GM12878 (cell line): ENCODE results near the gene ARHGAP30. TPM values are rescaled to one million over a fixed set of nuclear protein-coding genes. Genes with fewer than 3 reads are reported as not detected.
A peak's percentile ranks its signal among the peaks of the same experiment; 100 is the strongest.

ENCODE experiments used
- BCL11A ChIP-seq: IDR thresholded peaks from 2 replicates; pipeline ENCODE4 v1.6.1; 2011; ENCODE audit warnings: low read depth, low read length
- CREB1 ChIP-seq: IDR thresholded peaks from 2 replicates; pipeline ENCODE4 v1.6.1; 2012; ENCODE audit warnings: low read depth, mild to moderate bottlenecking, inconsistent platforms
- HDAC2 ChIP-seq: fragments of 200-600 bp; sonication (generic); IDR thresholded peaks from 2 replicates; pipeline ENCODE4 v1.6.1; 2017
- IKZF1 ChIP-seq: fragments of 450-650 bp; conservative IDR thresholded peaks from 2 replicates; pipeline ENCODE4 v1.6.1; 2017; ENCODE audit warnings: antibody characterized with exemption, mild to moderate bottlenecking
- IKZF2 ChIP-seq, 2 experiments: fragments of 450-650 bp; IDR thresholded peaks; 2 replicates each; pipeline ENCODE4 v1.6.1; 2017; ENCODE audit warnings: mild to moderate bottlenecking in 2 of 2, moderate library complexity in 2 of 2
- KAT2A ChIP-seq: conservative IDR thresholded peaks from 2 replicates; pipeline ENCODE4 v1.6.1; 2011; ENCODE audit warnings: low read depth, low read length; ENCODE audit not compliant: control insufficient read depth
- MEF2B ChIP-seq: fragments of 450-650 bp; IDR thresholded peaks from 2 replicates; pipeline ENCODE4 v1.6.1; 2018; ENCODE audit warnings: mild to moderate bottlenecking, moderate library complexity; ENCODE audit not compliant: partially characterized antibody, poor library complexity, severe bottlenecking
- MXI1 ChIP-seq: fragments of 150-350 bp; IDR thresholded peaks from 2 replicates; pipeline ENCODE4 v1.6.1; 2011; ENCODE audit warnings: low read depth, mild to moderate bottlenecking, inconsistent platforms, low read length, improper control_type of control experiment
- PAX5 ChIP-seq: IDR thresholded peaks from 2 replicates; pipeline ENCODE4 v1.6.1; 2011; ENCODE audit warnings: low read depth, low read length, borderline replicate concordance
- RB1 ChIP-seq: fragments of 450-650 bp; formaldehyde crosslinking; IDR thresholded peaks from 2 replicates; pipeline ENCODE4 v1.6.1; 2017; ENCODE audit warnings: mild to moderate bottlenecking, borderline replicate concordance
- RELA ChIP-seq: fragments of 450-650 bp; IDR thresholded peaks from 2 replicates; pipeline ENCODE4 v1.8.0; 2014; ENCODE audit warnings: borderline replicate concordance; ENCODE audit not compliant: partially characterized antibody
- SREBF2 ChIP-seq: IDR thresholded peaks from 2 replicates; pipeline ENCODE4 v1.6.1; 2012; ENCODE audit warnings: mild to moderate bottlenecking, low read length
- TARDBP ChIP-seq: IDR thresholded peaks from 2 replicates; pipeline ENCODE4 v1.6.1; 2016; ENCODE audit warnings: borderline replicate concordance
- TCF12 ChIP-seq: IDR thresholded peaks from 2 replicates; pipeline ENCODE4 v1.6.1; 2011; ENCODE audit warnings: low read depth, mild to moderate bottlenecking, low read length
- TCF7 ChIP-seq: IDR thresholded peaks from 2 replicates; pipeline ENCODE4 v1.6.1; 2014; ENCODE audit warnings: antibody characterized with exemption, borderline replicate concordance
- ZZZ3 ChIP-seq: IDR thresholded peaks from 2 replicates; pipeline ENCODE4 v1.6.1; 2011; ENCODE audit warnings: low read depth; ENCODE audit not compliant: control insufficient read depth, insufficient read length
- polyA plus RNA-seq, 11 experiments: library from polyadenylated mRNA; depleted of rRNA in 4 of 11; unstranded in 6 of 11; stranded (reverse) in 5 of 11; fragments of >200 nt; fragmentation: Nextera tagmentation in 4 of 11; fragmentation: Illumina TruSeq in 1 of 11; extraction: Ambion mirVana in 4 of 11; extraction: Trizol in 1 of 11; gene quantifications; 1 replicate in 1 of 11; 2 replicates in 10 of 11; pipeline versions ENCODE4 v1.2.1 to v1.2.3, GENCODE V29; 2011 to 2016; ENCODE audit warnings: inconsistent platforms in 2 of 11, missing spikeins in 2 of 11, low read depth in 1 of 11
- total RNA-seq, 4 experiments: library from RNA; depleted of rRNA in 3 of 4; stranded (reverse); fragments of >200 nt in 3 of 4; fragmentation: Illumina TruSeq in 1 of 4; extraction: Trizol in 1 of 4; gene quantifications; 2 replicates each; pipeline versions ENCODE4 v1.2.1 to v1.2.3, GENCODE V29; 2013 to 2021
- TF ChIP-seq, protein P1 (sequence below): fragments of 450-650 bp; formaldehyde crosslinking; IDR thresholded peaks from 2 replicates; pipeline ENCODE4 v1.5.0; 2022; ENCODE audit warnings: mild to moderate bottlenecking, missing genetic modification characterization
- TF ChIP-seq, protein P2 (sequence below): fragments of 450-650 bp; IDR thresholded peaks from 2 replicates; pipeline ENCODE4 v1.6.1; 2016; ENCODE audit warnings: mild to moderate bottlenecking
- TF ChIP-seq, protein P3 (sequence below): fragments of 450-650 bp; conservative IDR thresholded peaks from 2 replicates; pipeline ENCODE4 v1.6.1; 2017; ENCODE audit warnings: mild to moderate bottlenecking, moderate library complexity
- TF ChIP-seq, protein P4 (sequence below), 3 experiments: IDR thresholded peaks in 2 of 3; conservative IDR thresholded peaks in 1 of 3; 2 replicates each; pipeline ENCODE4 v1.5.1; 2011; ENCODE audit warnings: low read depth in 3 of 3, low read length in 3 of 3, mild to moderate bottlenecking in 3 of 3, control low read depth in 2 of 3, moderate library complexity in 2 of 3, inconsistent platforms in 1 of 3, mixed read lengths in 1 of 3; ENCODE audit not compliant: control insufficient read depth in 2 of 3, insufficient read depth in 1 of 3; ENCODE audit errors: extremely low read depth in 1 of 3

The ARHGAP30 gene
- total and polyA plus RNA-seq, 10 of the 15 experiments (the other 5 are each of a cell fraction or from before 2014, with no cell fraction given), result 12.9 to 143 (median 76.3) TPM

DNA sequence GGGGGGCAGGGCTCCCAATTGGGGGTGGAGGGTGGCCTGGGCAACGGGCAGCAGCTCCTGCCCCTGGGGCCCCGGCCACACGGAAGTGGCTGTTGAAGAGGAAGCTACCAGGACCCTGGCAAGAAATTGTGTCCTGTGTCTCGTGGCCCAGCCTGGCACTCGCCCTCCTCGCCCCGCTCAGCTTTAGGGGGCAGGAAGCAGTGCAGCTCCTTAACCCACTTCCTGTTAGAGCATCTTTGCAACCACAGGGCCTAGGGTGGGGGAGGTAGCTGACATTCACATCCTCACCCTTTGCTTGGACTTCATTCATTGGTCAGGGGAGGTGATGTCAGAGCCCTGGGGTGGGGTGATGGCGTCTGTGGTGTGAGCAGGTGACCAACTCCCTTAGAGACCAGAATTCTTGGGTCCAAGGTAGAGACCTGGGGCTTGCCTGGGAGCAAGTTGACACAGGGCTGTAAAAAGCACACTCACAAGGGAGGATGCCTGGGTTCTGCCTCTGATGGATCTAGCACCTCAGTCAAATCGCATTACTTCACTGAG lies at the start of gene ARHGAP30 (continued):
- TF ChIP-seq, protein P1, sequence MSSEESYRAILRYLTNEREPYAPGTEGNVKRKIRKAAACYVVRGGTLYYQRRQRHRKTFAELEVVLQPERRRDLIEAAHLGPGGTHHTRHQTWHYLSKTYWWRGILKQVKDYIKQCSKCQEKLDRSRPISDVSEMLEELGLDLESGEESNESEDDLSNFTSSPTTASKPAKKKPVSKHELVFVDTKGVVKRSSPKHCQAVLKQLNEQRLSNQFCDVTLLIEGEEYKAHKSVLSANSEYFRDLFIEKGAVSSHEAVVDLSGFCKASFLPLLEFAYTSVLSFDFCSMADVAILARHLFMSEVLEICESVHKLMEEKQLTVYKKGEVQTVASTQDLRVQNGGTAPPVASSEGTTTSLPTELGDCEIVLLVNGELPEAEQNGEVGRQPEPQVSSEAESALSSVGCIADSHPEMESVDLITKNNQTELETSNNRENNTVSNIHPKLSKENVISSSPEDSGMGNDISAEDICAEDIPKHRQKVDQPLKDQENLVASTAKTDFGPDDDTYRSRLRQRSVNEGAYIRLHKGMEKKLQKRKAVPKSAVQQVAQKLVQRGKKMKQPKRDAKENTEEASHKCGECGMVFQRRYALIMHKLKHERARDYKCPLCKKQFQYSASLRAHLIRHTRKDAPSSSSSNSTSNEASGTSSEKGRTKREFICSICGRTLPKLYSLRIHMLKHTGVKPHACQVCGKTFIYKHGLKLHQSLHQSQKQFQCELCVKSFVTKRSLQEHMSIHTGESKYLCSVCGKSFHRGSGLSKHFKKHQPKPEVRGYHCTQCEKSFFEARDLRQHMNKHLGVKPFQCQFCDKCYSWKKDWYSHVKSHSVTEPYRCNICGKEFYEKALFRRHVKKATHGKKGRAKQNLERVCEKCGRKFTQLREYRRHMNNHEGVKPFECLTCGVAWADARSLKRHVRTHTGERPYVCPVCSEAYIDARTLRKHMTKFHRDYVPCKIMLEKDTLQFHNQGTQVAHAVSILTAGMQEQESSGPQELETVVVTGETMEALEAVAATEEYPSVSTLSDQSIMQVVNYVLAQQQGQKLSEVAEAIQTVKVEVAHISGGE, result peak; percentile 84
- 0 out of 2 replicates have a peak, but pooled peaks have one; percentile 15 for TF ChIP-seq RB1
- TF ChIP-seq, protein P2, sequence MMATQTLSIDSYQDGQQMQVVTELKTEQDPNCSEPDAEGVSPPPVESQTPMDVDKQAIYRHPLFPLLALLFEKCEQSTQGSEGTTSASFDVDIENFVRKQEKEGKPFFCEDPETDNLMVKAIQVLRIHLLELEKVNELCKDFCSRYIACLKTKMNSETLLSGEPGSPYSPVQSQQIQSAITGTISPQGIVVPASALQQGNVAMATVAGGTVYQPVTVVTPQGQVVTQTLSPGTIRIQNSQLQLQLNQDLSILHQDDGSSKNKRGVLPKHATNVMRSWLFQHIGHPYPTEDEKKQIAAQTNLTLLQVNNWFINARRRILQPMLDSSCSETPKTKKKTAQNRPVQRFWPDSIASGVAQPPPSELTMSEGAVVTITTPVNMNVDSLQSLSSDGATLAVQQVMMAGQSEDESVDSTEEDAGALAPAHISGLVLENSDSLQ, result peak; percentile 80
- no peak for TF ChIP-seq ZZZ3
- TF ChIP-seq CREB1, result peak; percentile 87
- TF ChIP-seq TCF7, result no peak
- TF ChIP-seq, protein P3, sequence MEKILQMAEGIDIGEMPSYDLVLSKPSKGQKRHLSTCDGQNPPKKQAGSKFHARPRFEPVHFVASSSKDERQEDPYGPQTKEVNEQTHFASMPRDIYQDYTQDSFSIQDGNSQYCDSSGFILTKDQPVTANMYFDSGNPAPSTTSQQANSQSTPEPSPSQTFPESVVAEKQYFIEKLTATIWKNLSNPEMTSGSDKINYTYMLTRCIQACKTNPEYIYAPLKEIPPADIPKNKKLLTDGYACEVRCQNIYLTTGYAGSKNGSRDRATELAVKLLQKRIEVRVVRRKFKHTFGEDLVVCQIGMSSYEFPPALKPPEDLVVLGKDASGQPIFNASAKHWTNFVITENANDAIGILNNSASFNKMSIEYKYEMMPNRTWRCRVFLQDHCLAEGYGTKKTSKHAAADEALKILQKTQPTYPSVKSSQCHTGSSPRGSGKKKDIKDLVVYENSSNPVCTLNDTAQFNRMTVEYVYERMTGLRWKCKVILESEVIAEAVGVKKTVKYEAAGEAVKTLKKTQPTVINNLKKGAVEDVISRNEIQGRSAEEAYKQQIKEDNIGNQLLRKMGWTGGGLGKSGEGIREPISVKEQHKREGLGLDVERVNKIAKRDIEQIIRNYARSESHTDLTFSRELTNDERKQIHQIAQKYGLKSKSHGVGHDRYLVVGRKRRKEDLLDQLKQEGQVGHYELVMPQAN, result peak; percentile 53; the same call in 1 of the 2 replicates
- peak; percentile 61; the same call in 1 of the 2 replicates for TF ChIP-seq TCF12
- TF ChIP-seq TARDBP, result 0 out of 2 replicates have a peak, but pooled peaks have one; percentile 63
- no peak for TF ChIP-seq KAT2A
- peak; percentile 91 for TF ChIP-seq IKZF1
- 0 out of 2 replicates have a peak, but pooled peaks have one; percentile 6 for TF ChIP-seq BCL11A
- TF ChIP-seq MEF2B, result peak; percentile 67
- no peak for TF ChIP-seq HDAC2
- TF ChIP-seq RELA, result no peak
- TF ChIP-seq, protein P4, sequence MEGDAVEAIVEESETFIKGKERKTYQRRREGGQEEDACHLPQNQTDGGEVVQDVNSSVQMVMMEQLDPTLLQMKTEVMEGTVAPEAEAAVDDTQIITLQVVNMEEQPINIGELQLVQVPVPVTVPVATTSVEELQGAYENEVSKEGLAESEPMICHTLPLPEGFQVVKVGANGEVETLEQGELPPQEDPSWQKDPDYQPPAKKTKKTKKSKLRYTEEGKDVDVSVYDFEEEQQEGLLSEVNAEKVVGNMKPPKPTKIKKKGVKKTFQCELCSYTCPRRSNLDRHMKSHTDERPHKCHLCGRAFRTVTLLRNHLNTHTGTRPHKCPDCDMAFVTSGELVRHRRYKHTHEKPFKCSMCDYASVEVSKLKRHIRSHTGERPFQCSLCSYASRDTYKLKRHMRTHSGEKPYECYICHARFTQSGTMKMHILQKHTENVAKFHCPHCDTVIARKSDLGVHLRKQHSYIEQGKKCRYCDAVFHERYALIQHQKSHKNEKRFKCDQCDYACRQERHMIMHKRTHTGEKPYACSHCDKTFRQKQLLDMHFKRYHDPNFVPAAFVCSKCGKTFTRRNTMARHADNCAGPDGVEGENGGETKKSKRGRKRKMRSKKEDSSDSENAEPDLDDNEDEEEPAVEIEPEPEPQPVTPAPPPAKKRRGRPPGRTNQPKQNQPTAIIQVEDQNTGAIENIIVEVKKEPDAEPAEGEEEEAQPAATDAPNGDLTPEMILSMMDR (IDR thresholded peaks at IDR 0.05 in 2 of 3, conservative IDR thresholded peaks at IDR 0.05 in 1 of 3; ENCODE audit: control insufficient read depth in 2 of 3, extremely low read depth in 1 of 3, insufficient read depth in 1 of 3, low read depth in 3 of 3, low read length in 3 of 3), result no peak
- peak; percentile 73; the same call in 1 of the 2 replicates for TF ChIP-seq PAX5
- peak; percentile 70; a peak in 3 of 4 replicates for TF ChIP-seq IKZF2 (IDR thresholded peaks at IDR 0.05)
- TF ChIP-seq SREBF2, result peak; percentile 49; the same call in 1 of the 2 replicates
- TF ChIP-seq MXI1, result peak; percentile 80
